GM12878 (cell line): ENCODE measurements around the gene KIF17.

Experiments
- CBFB ChIP-seq: IDR thresholded peaks from 2 replicates; pipeline ENCODE4 v1.6.1; 2016; ENCODE audit warnings: antibody characterized with exemption, low read depth
- POLR2A ChIP-seq: IDR thresholded peaks from 2 replicates; pipeline ENCODE4 v1.6.1; 2011; ENCODE audit warnings: low read depth, mild to moderate bottlenecking, low read length
- RFX5 ChIP-seq: IDR thresholded peaks from 2 replicates; pipeline ENCODE4 v1.6.1; 2011; ENCODE audit warnings: low read depth, low read length, improper control_type of control experiment
- SREBF2 ChIP-seq: IDR thresholded peaks from 2 replicates; pipeline ENCODE4 v1.6.1; 2012; ENCODE audit warnings: mild to moderate bottlenecking, low read length
- YBX1 ChIP-seq: fragments of 450-650 bp; IDR thresholded peaks from 2 replicates; pipeline ENCODE4 v1.6.1; 2016; ENCODE audit warnings: antibody characterized with exemption
- TF ChIP-seq, protein P1 (sequence below), 3 experiments: IDR thresholded peaks in 2 of 3; conservative IDR thresholded peaks in 1 of 3; 2 replicates each; pipeline ENCODE4 v1.5.1; 2011; ENCODE audit warnings: low read depth in 3 of 3, low read length in 3 of 3, mild to moderate bottlenecking in 3 of 3, control low read depth in 2 of 3, moderate library complexity in 2 of 3, inconsistent platforms in 1 of 3, mixed read lengths in 1 of 3; ENCODE audit not compliant: control insufficient read depth in 2 of 3, insufficient read depth in 1 of 3; ENCODE audit errors: extremely low read depth in 1 of 3

DNA sequence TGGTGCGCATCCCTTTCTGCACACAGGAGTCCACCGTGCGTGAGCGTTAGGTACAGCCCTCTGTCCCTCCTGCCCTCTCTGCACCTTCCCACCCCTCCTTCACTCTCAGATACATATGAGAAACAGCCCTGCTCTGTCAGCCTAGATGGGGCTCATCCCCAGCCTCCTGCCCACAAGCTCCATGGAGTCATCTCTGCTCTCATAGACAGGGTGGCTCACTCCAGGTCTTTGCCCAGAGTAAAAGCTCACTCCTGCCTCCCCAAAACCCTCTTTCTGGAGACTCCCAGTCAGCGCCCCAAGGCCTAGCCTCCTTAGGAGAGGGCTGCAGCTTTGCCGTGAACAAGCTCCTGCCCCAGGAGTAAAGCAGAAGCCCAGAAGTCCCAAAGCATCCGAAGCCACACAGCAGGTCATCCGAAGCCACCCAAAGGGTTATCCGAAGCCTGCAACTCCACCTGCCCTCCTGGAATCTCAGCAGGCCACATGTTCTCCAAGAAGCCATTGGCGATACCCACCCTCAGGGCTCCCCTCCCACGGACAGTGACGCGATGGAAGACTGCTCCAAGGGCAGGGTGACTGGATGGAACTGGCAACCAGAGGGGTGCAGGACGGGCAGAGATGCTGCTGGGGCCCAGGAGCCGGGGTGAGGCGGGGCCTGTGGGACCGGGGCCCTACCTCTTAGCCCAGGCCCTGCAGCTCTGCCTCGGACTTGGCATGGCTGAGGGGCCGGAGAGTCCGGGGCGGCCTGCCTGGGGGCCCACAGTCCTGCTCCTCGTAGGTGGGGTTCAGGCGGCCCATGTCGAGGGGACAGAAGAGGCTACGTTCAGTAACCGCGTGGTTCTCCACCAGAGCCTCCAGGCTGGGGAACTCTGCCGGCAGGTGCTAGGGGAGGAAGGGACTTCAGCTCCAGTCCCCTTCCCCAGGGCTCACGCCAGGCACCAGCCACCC is 3.6 kb upstream of the KIF17 start:
- TF ChIP-seq RFX5 (no peak), POLR2A (no peak), CBFB (no peak), SREBF2 (no peak), YBX1 (no peak)
- TF ChIP-seq, protein P1, sequence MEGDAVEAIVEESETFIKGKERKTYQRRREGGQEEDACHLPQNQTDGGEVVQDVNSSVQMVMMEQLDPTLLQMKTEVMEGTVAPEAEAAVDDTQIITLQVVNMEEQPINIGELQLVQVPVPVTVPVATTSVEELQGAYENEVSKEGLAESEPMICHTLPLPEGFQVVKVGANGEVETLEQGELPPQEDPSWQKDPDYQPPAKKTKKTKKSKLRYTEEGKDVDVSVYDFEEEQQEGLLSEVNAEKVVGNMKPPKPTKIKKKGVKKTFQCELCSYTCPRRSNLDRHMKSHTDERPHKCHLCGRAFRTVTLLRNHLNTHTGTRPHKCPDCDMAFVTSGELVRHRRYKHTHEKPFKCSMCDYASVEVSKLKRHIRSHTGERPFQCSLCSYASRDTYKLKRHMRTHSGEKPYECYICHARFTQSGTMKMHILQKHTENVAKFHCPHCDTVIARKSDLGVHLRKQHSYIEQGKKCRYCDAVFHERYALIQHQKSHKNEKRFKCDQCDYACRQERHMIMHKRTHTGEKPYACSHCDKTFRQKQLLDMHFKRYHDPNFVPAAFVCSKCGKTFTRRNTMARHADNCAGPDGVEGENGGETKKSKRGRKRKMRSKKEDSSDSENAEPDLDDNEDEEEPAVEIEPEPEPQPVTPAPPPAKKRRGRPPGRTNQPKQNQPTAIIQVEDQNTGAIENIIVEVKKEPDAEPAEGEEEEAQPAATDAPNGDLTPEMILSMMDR (IDR thresholded peaks at IDR 0.05 in 2 of 3, conservative IDR thresholded peaks at IDR 0.05 in 1 of 3; ENCODE audit: control insufficient read depth in 2 of 3, extremely low read depth in 1 of 3, insufficient read depth in 1 of 3, low read depth in 3 of 3, low read length in 3 of 3) = no peak
